GM21576 (cell line): ENCODE measurements around the gene SEH1L.

Experiments
- ATAC-seq: cut with Tn5 transposase; IDR thresholded peaks from one replicate; pipeline ENCODE4 v1.9.1; 2021; ENCODE audit warnings: mild to moderate bottlenecking, moderate library complexity; ENCODE audit not compliant: unreplicated experiment

Gene SEH1L

GRCh38 chr18:13035249-13035914, 87.6 kb downstream of the SEH1L start:
- ATAC-seq, result no peak

DNA sequence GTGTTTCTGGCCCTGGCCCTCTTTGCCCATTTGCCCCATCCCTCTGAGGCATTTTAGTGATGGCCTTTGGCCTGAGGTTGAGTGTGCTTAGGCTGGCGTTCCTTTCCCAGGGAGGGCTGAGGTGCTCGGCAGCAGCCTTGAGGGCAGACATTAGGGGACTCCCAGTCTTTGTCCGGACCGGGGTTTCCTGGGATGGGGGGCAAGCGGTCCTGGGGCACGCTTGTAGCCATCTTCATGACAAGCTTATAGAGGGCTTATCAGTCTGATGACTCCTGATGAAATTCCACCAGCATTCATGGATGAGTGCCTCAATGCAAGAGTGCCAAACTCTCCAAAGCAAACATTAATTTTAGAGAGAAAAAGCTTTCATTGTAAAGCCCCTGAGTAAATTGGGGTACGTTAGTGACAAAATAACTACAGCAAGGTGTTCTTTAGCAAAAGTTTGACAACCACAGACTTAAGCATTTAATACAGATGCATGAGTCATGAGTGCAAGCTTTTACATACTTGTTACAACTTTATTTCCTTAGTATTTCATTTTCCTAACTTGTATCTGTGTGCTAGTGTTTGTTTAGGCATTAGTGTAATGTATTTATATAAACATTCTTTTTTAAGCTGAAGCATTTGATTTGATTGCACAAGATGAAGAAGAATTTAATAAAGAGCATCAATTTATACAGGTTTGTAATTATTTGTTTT, 89.0 kb downstream of the SEH1L start:
- no peak for ATAC-seq
